ENCODE measurements around the gene NDUFV3. TPM values are rescaled to one million over a fixed set of nuclear protein-coding genes. Genes with fewer than 3 reads are reported as not detected.

NDUFV3 gene
- total and polyA plus RNA-seq, 2 of the 8 experiments (the other 6 are each of a cell fraction or from before 2014, with no cell fraction given): 17.0 to 44.4 TPM

- no peak overlapping the region for H3K18ac ChIP-seq (ENCODE audit: extremely low read depth, low read length)
- H3K27me3 ChIP-seq (replicated peaks in 1 of 4; ENCODE audit: control insufficient read depth in 3 of 4, extremely low read depth in 1 of 4, insufficient read depth in 3 of 4, low read length in 3 of 4): no peaks in the 10 kb centered on the region
- no peaks in the 10 kb centered on the region; a peak in 1 of 7 replicates for H3K4me1 ChIP-seq (replicated peaks in 1 of 4; ENCODE audit: control insufficient read depth in 3 of 4, insufficient read depth in 4 of 4, low read length in 3 of 4)
- H3K9ac ChIP-seq (replicated peaks in 1 of 4; ENCODE audit: extremely low read depth in 1 of 4, low read depth in 3 of 4, low read length in 3 of 4): no peak overlapping the region
- ChIA-PET POLR2A (ENCODE audit: partially characterized antibody) (interaction anchor here (0.8 to 2.6 kb wide), 4 partner anchors 12 to 29 kb away, joined by 3 to 23 read pairs (median 10); partner anchors contain the start of gene NDUFV3), CTCF (ENCODE audit: partially characterized antibody) (interaction anchor here (0.8 to 1.3 kb wide), 2 partner anchors 14 to 271 kb away, joined by 3 read pairs; no protein-coding TSS in a partner anchor)
- no peak overlapping the region for H3K4me3 ChIP-seq (ENCODE audit: extremely low read depth in 1 of 4, insufficient read depth in 2 of 4, low read depth in 3 of 4, low read length in 4 of 4)
- H2BK20ac ChIP-seq (ENCODE audit: low read length): no peak overlapping the region
- H2BK5ac ChIP-seq (ENCODE audit: low read depth, low read length): no peak overlapping the region; the same call in 1 of the 2 replicates
- no peak overlapping the region for H3K27ac ChIP-seq (ENCODE audit: low read depth, low read length)
- H4K91ac ChIP-seq (replicated peaks; ENCODE audit: insufficient read length, low read length): no peak overlapping the region
- H2AFZ ChIP-seq (ENCODE audit: low read length): no peak overlapping the region
- H2AK5ac ChIP-seq (ENCODE audit: low read depth, low read length): no peak overlapping the region
- no peak overlapping the region for H3K14ac ChIP-seq (ENCODE audit: insufficient read length)
- H3K79me2 ChIP-seq (ENCODE audit: control insufficient read depth in 1 of 2, insufficient read depth in 2 of 2, low read length in 2 of 2): peaks cover 14 to 88% of the 10 kb centered on the region in 2 experiments; a peak in 3 of 4 replicates
- H2BK120ac ChIP-seq (replicated peaks; ENCODE audit: low read depth, low read length): no peak overlapping the region
- no peak for FAIRE-seq
- no peak overlapping the region for H3K56ac ChIP-seq (replicated peaks; ENCODE audit: insufficient read length, low read depth, low read length)
- peak overlapping the region; percentile 20; the same call in 1 of the 2 replicates for H4K8ac ChIP-seq (ENCODE audit: extremely low read depth, insufficient read depth, low read length)
- peaks cover 18 to 51% (median 40%) of the 10 kb centered on the region in 4 experiments for H3K36me3 ChIP-seq (ENCODE audit: control insufficient read depth in 2 of 4, insufficient read depth in 4 of 4, low read length in 3 of 4)
- no peak overlapping the region for H4K5ac ChIP-seq (ENCODE audit: insufficient read length, low read depth, low read length)
- H3K4ac ChIP-seq (replicated peaks; ENCODE audit: insufficient read length, low read depth, low read length): no peak overlapping the region
- no peak overlapping the region for H2BK15ac ChIP-seq (ENCODE audit: low read length)
- 0 out of 2 replicates have a peak, but pooled peaks cover 2% of the 10 kb centered on the region for H3K23me2 ChIP-seq (ENCODE audit: low read depth, low read length)
- DNase-seq (ENCODE audit: low read depth in 1 of 2, low spot score in 2 of 2): no peak
- no peak overlapping the region for H3K23ac ChIP-seq (ENCODE audit: insufficient read length)
- 92% methylated on average over 14 of the region's 14 CpGs; no CpG with 5 or more reads in 1 of the 2 experiments for WGBS, 2 experiments (ENCODE audit: extremely low coverage in 1 of 2, insufficient coverage in 1 of 2, insufficient read length in 1 of 2, insufficient replicate concordance in 2 of 2, low coverage in 1 of 2, low lambda C conversion rate in 2 of 2, missing lambda C conversion rate in 1 of 2)
- peaks cover 33% of the 10 kb centered on the region for H3K79me1 ChIP-seq (ENCODE audit: low read depth, low read length)
- H4K20me1 ChIP-seq (replicated peaks in 1 of 2; ENCODE audit: control insufficient read depth in 1 of 2, insufficient read depth in 2 of 2, low read length in 2 of 2): peaks cover 32 to 58% of the 10 kb centered on the region in 2 experiments
- TF ChIP-seq POLR2AphosphoS5 (IDR thresholded peaks at IDR 0.05; ENCODE audit: low read depth, low read length) (no peak), HDAC6 (IDR thresholded peaks at IDR 0.05; ENCODE audit: low read depth, low read length) (no peak), CEBPB (IDR thresholded peaks at IDR 0.05; ENCODE audit: low read depth, low read length) (no peak), KDM5A (IDR thresholded peaks at IDR 0.05; ENCODE audit: low read length) (no peak), RXRA (IDR thresholded peaks at IDR 0.05; ENCODE audit: insufficient read depth, low read depth, low read length) (no peak)
- no peak overlapping the region for H2BK12ac ChIP-seq (ENCODE audit: low read depth, low read length)
- H3K4me2 ChIP-seq (ENCODE audit: insufficient read depth in 1 of 2, low read depth in 2 of 2, low read length in 2 of 2): no peak overlapping the region
- H3K9me3 ChIP-seq (ENCODE audit: insufficient read depth in 2 of 2, low read depth in 1 of 2, low read length in 1 of 2): no peaks in the 10 kb centered on the region
These were observed 28.8 kb upstream of the NDUFV3 start for GRCh38 chr21:42864286-42864685.

Data from H1 (cell line).